ENCODE measurements around the gene ALG11. TPM values are rescaled to one million over a fixed set of nuclear protein-coding genes. Genes with fewer than 3 reads are reported as not detected.

The ALG11 gene
- total and polyA plus RNA-seq, 2 donors (not counting 1 experiment from before 2014, with no cell fraction given): 3.2 to 38.8 TPM

DNA sequence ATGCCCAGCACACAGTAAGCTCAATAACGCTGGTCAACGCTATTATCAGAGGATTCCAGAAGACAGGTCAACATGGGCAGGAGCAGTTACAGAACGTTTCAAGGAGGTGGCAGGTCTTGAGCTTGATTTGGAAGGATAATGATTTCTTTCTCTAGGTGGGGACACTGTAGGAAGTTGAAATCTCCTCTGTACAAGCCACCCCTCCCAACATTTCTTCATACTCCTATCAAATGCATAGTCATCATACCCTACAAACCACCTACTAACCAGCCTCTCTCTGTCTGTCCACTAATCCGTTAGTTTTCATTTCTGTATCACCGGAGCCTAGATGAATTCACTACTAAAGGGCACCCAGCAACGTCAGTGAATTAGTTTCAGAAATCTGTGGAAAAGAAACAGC, 2.3 kb upstream of the ALG11 start:
- no peak overlapping the region for H2AFZ ChIP-seq (ENCODE audit: insufficient read depth, low read depth, low read length, poor library complexity, severe bottlenecking)
- no peak overlapping the region for H3K4me2 ChIP-seq (replicated peaks; ENCODE audit: low read depth, low read length, poor library complexity, severe bottlenecking)
- H3K4me1 Mint-ChIP-seq: peaks cover 16% of the 10 kb centered on the region
- no peak overlapping the region for H3K9ac ChIP-seq (ENCODE audit: low read length)
- intact Hi-C loops (cut with micrococcal nuclease): no loop called here
- no peak overlapping the region for H3K4me3 ChIP-seq (ENCODE audit: control extremely low read depth in 1 of 5, extremely low read depth in 1 of 5, insufficient read depth in 1 of 5, low read depth in 2 of 5, low read length in 4 of 5)
- DNase-seq: no peak
- ChIA-PET CTCF (no interaction called here), POLR2A (no interaction called here)
- H3K79me2 ChIP-seq (ENCODE audit: control insufficient read depth, insufficient read depth, low read length): peaks cover 28% of the 10 kb centered on the region
- no peaks in the 10 kb centered on the region for H4K20me1 ChIP-seq (ENCODE audit: control insufficient read depth, insufficient read depth, low read length, poor library complexity, severe bottlenecking)
- H3K4me3 Mint-ChIP-seq: peak overlapping the region; percentile 54
- H3K27ac Mint-ChIP-seq: no peak overlapping the region
- peaks cover 28% of the 10 kb centered on the region for H3K27me3 Mint-ChIP-seq
- TF ChIP-seq EZH2 (IDR thresholded peaks at IDR 0.05; ENCODE audit: borderline replicate concordance, insufficient read depth, low read depth, low read length, poor library complexity, severe bottlenecking): no peak
- TF ChIP-seq, protein P1, sequence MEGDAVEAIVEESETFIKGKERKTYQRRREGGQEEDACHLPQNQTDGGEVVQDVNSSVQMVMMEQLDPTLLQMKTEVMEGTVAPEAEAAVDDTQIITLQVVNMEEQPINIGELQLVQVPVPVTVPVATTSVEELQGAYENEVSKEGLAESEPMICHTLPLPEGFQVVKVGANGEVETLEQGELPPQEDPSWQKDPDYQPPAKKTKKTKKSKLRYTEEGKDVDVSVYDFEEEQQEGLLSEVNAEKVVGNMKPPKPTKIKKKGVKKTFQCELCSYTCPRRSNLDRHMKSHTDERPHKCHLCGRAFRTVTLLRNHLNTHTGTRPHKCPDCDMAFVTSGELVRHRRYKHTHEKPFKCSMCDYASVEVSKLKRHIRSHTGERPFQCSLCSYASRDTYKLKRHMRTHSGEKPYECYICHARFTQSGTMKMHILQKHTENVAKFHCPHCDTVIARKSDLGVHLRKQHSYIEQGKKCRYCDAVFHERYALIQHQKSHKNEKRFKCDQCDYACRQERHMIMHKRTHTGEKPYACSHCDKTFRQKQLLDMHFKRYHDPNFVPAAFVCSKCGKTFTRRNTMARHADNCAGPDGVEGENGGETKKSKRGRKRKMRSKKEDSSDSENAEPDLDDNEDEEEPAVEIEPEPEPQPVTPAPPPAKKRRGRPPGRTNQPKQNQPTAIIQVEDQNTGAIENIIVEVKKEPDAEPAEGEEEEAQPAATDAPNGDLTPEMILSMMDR (IDR thresholded peaks at IDR 0.05): no peak
- ATAC-seq (ENCODE audit: low read depth): no peak
- WGBS (ENCODE audit: insufficient coverage): 67% methylated on average over 3 of the region's 6 CpGs
- H3K4me1 ChIP-seq (ENCODE audit: control insufficient read depth in 2 of 2, insufficient read depth in 2 of 2, low read length in 2 of 2): peaks cover 12 to 20% of the 10 kb centered on the region in 2 donors
- no peak overlapping the region for H3K27ac ChIP-seq (ENCODE audit: low read length in 2 of 2)
- H3K9me3 Mint-ChIP-seq (ENCODE audit: insufficient read depth): no peaks in the 10 kb centered on the region
- H3K9me3 ChIP-seq (ENCODE audit: control extremely low read depth in 1 of 3, control insufficient read depth in 2 of 3, insufficient read depth in 1 of 3, low read length in 2 of 3): no peaks in the 10 kb centered on the region
- H3K36me3 ChIP-seq (replicated peaks in 1 of 2; ENCODE audit: control extremely low read depth in 1 of 2, control insufficient read depth in 1 of 2, extremely low read depth in 1 of 2, insufficient read depth in 2 of 2, low read length in 1 of 2): no peaks in the 10 kb centered on the region
- H3K27me3 ChIP-seq (replicated peaks in 1 of 4; ENCODE audit: control extremely low read depth in 1 of 4, control insufficient read depth in 3 of 4, insufficient read depth in 4 of 4, low read length in 3 of 4): peaks cover 0 to 22% (median 13%) of the 10 kb centered on the region in 4 experiments

DNA sequence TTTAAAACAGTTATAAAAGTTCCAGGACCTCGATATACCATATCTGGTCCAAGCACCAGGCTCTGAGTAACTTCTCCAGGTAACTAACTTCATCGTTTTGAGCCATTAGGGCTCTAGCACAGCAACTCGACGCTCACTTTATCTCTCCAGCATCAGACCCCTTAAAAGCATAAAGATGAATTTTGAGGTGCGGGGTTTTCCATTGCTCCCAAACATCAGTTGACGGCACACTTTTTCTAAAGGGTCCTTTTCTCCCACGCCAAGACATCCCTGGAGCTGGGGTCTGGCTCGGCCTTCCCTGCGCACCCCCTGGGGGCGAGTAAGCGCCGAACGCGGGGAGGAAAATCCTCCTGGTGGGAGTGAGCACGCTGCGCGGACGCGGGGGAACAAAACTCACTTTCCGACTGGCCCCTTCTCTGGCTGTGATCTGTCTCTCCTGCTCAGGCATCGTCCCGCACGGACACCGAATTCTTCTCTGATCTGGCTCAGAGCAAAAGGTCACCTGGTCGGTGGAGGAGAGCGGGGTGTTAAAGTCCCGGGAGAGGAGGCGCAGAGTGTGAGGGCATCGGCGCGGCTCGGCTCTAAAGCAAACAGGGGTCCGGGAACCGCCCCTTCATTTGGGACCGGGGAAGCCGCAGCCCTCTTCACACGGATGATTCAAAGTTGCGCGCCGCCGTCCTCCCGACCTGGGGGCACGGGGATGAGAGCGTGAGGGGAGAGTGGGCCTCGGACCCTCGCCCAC, 1.1 kb upstream of the ALG11 start, which contains the start of gene ATP7B:
TSS of gene ATP7B (minus strand) at position 561 of the 742 bp plus-strand sequence. CDS start at position 448, 113 bp downstream.
- H2AFZ ChIP-seq (ENCODE audit: insufficient read depth, low read depth, low read length, poor library complexity, severe bottlenecking): peak within 1 kb of the TSS; percentile 96
- ChIA-PET CTCF (no interaction called here), POLR2A (interaction anchor here (0.8 kb wide), 1 partner anchor 558 kb away, joined by 3 read pairs; the partner anchor contains the start of gene INTS6)
- H3K9ac ChIP-seq (ENCODE audit: low read length): peak within 1 kb of the TSS; percentile 87
- intact Hi-C loops (cut with micrococcal nuclease): no loop called here
- peak within 1 kb of the TSS; percentile 95 to 100 (median 96) for H3K4me3 ChIP-seq (ENCODE audit: control extremely low read depth in 1 of 5, extremely low read depth in 1 of 5, insufficient read depth in 1 of 5, low read depth in 2 of 5, low read length in 4 of 5)
- Mint-ChIP-seq H3K27me3 (peaks cover 28% of the 10 kb centered on the region), H3K9me3 (ENCODE audit: insufficient read depth) (no peaks in the 10 kb centered on the region), H3K4me1 (peaks cover 18% of the 10 kb centered on the region), H3K27ac (peak within 1 kb of the TSS; percentile 90), H3K4me3 (peak within 1 kb of the TSS; percentile 99)
- no peaks in the 10 kb centered on the region for H4K20me1 ChIP-seq (ENCODE audit: control insufficient read depth, insufficient read depth, low read length, poor library complexity, severe bottlenecking)
- peak within 1 kb of the TSS; percentile 87 for H3K4me2 ChIP-seq (replicated peaks; ENCODE audit: low read depth, low read length, poor library complexity, severe bottlenecking)
- 6% methylated on average over 46 of the region's 46 CpGs for WGBS (ENCODE audit: insufficient coverage)
- DNase-seq: peak; percentile 58
- peaks cover 39% of the 10 kb centered on the region for H3K79me2 ChIP-seq (ENCODE audit: control insufficient read depth, insufficient read depth, low read length)
- no peaks in the 10 kb centered on the region for H3K9me3 ChIP-seq (ENCODE audit: control extremely low read depth in 1 of 3, control insufficient read depth in 2 of 3, insufficient read depth in 1 of 3, low read length in 2 of 3)
- peaks cover 0 to 22% (median 13%) of the 10 kb centered on the region in 4 experiments for H3K27me3 ChIP-seq (replicated peaks in 1 of 4; ENCODE audit: control extremely low read depth in 1 of 4, control insufficient read depth in 3 of 4, insufficient read depth in 4 of 4, low read length in 3 of 4)
- H3K27ac ChIP-seq (ENCODE audit: low read length in 2 of 2): peak within 1 kb of the TSS; percentile 13 to 77
- H3K4me1 ChIP-seq (ENCODE audit: control insufficient read depth in 2 of 2, insufficient read depth in 2 of 2, low read length in 2 of 2): peaks cover 12 to 20% of the 10 kb centered on the region in 2 donors
- peak; percentile 85 for TF ChIP-seq EZH2 (IDR thresholded peaks at IDR 0.05; ENCODE audit: borderline replicate concordance, insufficient read depth, low read depth, low read length, poor library complexity, severe bottlenecking)
- TF ChIP-seq, protein P1 (IDR thresholded peaks at IDR 0.05): peak; percentile 6
- no peak for ATAC-seq (ENCODE audit: low read depth)
- no peaks in the 10 kb centered on the region for H3K36me3 ChIP-seq (replicated peaks in 1 of 2; ENCODE audit: control extremely low read depth in 1 of 2, control insufficient read depth in 1 of 2, extremely low read depth in 1 of 2, insufficient read depth in 2 of 2, low read length in 1 of 2)
